SK-MEL-5 (cell line): ENCODE results near the gene TSPAN9. TPM values are rescaled to one million over a fixed set of nuclear protein-coding genes. Genes with fewer than 3 reads are reported as not detected.

Experiments
- DNase-seq: peaks from one replicate; pipeline ENCODE4 v3.0.0-alpha.2; 2016; ENCODE audit warnings: low read depth, low spot score
- in situ Hi-C: cut with HindIII; loops from 2 replicates; pipeline ENCODE4 v1.10.0; 2016; ENCODE audit warnings: low sequenced_read_pairs, high pct_unique_total_duplicates, low pct_unique_long_range_greater_than_20kb
- total RNA-seq: library from RNA; depleted of rRNA; stranded (reverse); fragments of >200 nt; shearing (Covaris generic); gene quantifications from 2 replicates; pipeline ENCODE4 v1.2.3, GENCODE V29; 2014

Gene TSPAN9
- total RNA-seq, 1 experiment from 2014 or later: 14.2 TPM

DNA sequence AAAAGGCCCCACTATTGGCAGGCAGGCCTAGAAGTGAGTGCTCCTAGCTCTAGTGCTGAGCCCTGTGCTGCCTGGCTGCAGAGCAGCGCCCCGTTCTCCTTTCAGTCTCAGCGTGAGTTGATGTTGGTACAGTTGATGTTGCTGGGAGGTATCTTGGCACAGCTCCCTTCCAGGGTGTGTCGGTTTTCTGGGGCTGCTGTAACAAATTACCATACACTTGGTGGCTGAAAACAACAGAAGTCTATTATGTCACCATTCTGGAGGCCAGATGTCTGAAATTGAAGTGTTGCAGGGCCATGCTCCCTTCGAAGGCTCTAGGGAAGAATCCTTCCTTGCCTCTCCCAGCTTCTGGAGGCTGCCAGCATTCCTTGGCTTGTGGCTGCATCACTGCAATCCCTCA, 151.4 kb downstream of the TSPAN9 start:
- in situ Hi-C loops: no loop called here

DNA sequence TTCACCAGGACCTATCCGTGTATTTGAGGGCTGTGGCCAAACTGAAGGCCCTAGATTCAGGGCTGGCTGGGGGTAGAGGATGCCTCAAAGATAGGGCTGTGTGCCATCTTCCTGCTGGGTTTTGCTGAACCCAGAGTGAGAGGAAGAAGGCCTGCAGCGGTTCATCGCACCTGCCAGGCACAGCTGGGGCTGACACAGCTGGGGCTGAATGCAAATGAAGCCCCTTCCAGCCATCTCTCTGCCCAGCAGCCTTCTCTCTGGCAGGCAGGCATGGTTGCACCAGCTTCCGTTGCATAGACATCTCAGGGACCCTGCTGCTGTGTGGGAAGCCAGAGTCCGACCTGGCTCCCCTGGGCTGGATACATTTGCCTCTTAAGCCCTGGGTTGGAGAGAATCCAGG, 152.4 kb downstream of the TSPAN9 start:
- DNase-seq: no peak
- in situ Hi-C loops: no loop called here

More for the DNA sequence above, 151.4 kb downstream of the TSPAN9 start:
- no peak for DNase-seq

DNA sequence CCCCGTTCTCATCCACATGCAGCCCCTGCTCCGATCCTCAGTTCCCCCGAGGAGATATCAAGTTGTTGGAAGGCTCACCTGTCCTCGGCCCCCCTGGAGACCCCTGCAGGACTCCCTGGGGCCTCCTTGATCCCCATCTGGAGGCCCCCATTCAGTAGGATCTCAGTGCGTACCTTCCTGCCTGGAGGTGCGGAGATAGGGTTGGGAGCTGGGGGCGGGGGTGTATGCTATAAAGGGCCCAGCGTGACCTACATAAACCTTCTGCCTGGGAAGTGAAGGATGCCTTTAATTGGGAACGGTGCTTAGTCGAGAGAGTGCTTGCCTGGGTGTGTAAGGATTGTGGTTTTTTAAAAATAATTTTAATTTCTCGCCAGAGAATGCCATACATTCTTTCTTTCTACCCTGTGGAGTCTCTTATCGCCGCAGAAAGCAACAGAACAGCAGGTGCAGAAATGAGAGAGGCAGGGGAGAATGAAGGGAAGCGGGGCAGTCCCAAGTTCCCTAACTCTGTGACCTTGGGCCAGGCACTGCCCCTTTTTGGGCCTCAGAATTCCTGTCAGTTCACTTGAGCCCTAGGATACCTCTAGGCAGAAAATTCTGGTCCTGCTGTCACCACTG, 153.7 kb downstream of the TSPAN9 start:
- no peak for DNase-seq
- in situ Hi-C loops: no loop called here

DNA sequence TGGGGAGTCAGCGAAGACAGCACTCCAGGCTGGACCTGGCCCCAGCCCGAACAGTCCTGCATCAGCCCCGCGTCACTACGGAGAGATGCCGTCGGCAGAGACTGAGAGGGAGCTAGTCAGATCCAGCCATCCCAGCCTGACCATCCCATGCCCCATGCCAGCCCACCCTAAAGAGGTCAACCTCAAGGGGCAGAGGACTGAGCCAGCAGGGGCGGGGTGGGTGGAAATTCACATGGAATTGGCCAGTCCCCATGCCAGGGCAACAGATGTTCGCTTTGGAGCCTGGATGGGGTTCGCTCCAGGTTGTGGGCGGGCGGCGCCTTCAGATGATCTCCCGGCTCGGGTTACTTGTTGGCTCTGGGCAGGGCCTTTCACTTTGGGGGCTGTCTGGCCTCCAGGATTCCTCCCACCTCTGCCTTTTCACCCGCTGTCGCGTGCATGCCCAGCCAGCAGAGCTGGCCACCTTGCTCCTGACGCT, 154.3 kb downstream of the TSPAN9 start:
- DNase-seq: no peak
- in situ Hi-C loops: no loop called here

DNA sequence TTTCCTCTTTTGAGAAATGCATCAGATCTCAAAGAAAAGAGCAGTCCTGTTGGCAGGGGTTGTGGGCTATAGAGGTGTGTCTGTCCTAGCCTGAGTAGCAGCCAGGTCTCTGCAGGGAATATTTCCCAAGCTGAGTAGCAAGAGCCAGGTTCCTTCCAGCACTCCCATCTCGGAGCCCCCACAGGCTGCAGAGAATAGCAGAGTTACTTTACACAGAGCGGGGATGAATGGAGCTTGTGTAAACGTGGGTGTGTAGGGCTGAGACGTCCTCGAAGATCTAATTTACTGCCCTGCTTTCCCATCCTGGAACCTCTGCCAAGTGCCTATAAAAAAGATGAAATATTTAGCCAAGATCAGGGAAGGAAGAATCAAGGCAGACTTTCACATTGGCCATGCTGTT, 156.6 kb downstream of the TSPAN9 start:
- no peak for DNase-seq
- in situ Hi-C loops: no loop called here

DNA sequence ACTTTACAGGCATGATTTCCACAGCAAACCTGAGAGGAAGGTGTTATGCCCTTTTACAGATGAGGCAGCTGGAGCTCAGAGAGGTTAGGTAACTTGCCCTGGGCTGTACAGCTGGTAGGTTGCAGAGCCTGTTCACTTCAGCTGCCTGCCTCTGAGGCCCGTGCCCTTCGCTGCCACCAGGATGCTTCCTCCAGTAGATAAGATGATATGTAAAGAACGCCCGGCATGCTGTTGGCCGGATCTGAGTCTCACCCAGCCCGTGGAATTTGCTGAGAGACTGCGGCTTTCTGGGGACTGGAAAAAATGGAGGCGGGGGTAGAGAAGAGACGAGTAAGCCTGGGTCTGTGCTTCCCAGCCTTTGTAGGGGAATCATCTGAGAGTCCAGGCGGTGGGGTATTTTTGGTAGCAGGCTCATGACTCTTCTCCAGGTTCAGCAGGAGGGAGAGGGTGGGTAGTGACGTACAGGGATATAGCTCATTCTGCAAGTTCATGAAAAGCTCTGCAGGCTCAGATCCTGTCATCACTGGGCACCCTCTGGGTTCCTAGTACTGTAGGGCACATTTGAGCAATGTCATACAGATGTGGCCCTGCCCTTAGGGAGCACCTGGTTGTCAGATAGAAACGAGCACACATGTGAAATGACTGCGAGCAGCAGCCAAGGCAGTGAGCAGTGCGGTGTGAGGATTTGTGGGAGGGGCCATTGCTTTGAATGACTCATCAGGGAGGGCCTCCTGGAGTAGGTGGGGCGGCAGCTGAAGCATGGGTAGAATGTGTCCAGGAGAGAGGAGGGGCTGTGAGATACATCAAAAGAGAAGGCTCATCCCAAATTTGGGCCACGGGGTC, 159.4 kb downstream of the TSPAN9 start:
- in situ Hi-C loops: no loop called here
- DNase-seq: peak; percentile 8

DNA sequence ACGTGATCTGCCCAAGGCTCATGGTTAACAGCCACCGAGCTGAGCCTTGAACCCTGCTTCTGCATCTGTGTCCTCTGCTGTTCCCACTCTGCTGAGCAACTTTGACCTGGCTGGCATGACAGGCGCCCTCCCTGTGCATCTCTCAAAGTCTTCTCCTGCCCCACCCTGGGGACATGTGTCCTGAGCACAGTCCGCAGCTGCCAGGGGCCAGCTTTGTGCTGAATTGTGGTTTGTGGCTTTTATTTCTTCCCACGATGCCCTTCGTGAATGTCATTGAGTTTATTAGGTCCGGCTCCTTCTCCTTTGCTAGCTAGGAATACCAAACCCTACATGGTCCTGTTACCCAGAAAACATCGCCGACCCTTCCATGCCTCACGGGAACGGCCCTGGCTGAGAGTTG, 161.0 kb downstream of the TSPAN9 start:
- in situ Hi-C loops: no loop called here

DNA sequence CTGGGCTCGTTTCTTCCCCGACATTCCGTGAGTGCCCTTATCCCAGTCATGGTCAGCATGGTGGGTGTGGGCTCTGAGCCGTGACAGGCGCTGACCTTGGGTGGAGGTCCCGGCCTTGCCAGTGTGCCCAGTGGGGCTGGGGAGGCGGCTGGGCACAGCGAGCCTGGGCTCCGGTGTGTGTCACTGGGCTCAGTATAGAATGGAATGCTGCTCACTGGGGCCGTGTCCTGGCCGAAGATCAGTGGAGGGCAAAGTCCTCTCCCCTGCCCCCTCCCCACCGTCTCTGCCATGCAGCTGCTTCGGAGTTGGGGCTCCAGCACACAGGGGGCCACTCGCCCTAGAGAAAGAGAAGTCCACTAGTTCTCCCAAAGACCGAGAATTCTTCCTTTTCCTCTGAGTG, 164.4 kb downstream of the TSPAN9 start:
- in situ Hi-C loops: no loop called here
- no peak for DNase-seq

More for the DNA sequence above, 161.0 kb downstream of the TSPAN9 start:
- DNase-seq: no peak

DNA sequence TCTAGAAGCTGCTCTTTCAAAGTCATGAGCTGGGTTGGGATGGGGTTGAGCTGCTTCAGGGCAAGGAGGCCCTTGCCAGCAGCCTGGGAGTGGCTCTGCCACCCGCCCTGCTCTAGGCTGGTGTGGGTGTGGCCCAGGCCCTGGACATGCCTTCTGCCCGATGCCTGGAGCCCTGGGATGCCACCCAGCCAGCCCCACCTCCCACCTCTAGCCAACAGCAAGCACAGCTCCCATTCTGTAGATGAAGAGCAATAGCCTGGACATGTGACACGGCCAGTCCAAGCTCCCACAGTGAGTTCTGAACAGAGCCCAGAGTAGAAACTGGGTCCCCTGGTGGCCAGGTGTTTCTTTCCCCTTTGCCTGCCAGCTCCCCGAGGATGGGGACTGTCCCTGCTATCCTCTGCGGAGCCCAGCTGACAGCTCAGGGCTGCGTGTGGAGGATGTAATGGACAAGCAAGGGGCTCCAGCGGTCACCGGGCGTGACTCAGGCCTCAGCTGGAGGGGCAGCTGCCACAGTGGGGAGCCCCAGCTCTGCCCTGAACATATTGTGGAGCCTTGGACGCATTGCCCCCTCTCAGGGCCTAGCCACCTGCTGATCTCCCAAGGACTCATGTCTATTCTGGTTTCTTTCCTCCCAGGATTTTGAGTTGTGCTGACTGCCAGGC, 165.2 kb downstream of the TSPAN9 start:
- in situ Hi-C loops: no loop called here
- DNase-seq: no peak

DNA sequence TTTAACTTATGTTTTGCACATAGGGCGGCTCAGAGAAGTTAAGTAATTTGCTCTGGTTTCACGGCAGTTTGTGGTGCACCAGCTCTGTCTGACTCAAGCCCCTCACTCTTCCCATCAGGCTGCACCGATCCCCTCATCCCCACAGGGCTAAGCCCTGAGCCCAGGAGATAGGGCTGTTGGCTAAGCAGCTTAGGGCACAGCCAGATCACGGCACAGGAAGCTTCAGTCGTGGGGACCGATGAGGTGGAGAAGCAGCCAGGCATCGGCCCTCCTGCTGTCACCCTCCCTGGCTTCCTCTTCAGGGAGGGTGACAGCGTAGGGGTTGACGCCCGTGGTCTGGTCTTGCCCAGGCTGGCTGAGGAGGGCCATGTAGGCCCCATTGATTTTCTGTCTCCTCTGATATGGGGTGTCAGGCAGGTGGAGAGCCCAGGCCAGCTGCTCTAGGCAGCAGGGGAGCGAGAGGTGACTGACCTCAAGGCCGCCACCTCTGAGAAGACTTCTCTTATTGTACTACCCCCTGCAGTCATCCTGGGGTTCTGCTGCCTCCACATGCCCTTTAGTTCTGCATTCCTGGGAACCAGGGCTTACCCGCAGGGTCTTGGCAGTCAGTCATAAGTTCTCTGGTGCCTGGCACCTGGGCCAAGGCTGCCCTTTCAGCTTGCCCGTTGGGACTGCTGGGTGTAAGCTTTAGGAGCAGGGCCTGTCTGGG, 166.4 kb downstream of the TSPAN9 start:
- no peak for DNase-seq
- in situ Hi-C loops: no loop called here

DNA sequence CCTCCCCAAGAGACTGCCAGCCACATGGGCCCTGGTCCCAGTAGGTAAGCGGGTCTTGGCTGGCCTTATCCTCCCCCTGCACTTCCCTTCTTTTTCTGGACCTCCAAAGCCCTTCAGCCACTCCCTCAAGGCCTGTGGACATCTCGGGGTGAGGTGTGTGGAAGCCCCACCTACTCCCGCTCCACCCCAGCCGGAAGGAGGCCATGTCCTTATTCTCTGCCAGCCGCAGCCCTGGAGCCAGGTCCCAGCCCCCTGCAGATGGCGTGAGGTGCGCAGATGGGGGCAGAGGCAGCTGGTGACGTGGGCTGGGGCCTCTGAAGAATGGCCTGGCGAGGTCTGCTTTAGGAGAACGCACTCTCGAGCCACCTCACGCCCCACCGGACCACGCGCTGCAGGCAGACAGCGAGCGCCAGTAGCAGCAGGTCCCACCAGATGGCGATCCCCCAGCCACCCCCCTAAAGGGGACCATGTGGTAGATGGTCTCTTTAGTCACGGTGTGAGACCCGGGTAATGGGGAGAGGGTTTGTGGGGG, 167.1 kb downstream of the TSPAN9 start:
- no peak for DNase-seq
- in situ Hi-C loops: no loop called here

DNA sequence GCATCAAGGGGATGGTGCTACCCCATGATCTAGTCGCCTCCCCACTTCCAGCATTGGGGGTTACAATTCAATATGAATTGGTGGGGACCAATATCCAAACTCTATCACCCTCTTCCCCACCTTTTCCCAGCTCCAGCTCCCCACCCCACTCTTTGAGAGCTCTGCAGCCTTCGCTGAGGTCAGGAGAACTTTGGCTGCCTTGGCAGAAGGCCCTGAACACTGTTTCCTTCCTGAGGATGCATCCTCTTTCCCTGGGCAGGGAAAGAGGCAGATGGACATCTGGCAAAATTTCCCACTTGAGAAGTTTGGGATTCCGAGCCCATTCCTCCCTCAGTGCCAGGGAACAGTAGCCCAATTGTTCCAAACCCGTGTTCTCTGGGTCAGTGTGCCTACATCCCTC, 169.1 kb downstream of the TSPAN9 start:
- in situ Hi-C loops: no loop called here
- peak; percentile 49 for DNase-seq

DNA sequence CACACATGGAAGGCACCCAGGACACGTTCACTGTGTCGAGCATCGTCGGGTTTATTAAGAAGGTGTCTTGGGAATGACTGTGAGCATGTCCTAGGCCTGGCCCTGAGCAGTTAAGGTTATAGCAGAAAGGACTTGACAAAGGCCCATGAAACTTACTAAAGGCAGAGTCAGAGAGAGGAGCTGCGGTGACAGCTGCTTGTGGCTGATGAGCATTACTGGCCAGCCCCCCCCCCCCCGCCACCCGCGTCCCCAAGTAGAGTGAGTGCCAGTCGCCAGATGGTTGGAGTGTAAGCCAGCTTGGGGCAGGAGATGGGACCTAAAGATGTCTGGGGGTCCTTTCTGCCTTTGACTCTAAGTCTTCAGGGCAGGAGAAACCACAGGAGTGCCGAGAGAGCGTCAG, 169.9 kb downstream of the TSPAN9 start:
- DNase-seq: no peak
- in situ Hi-C loops: no loop called here

DNA sequence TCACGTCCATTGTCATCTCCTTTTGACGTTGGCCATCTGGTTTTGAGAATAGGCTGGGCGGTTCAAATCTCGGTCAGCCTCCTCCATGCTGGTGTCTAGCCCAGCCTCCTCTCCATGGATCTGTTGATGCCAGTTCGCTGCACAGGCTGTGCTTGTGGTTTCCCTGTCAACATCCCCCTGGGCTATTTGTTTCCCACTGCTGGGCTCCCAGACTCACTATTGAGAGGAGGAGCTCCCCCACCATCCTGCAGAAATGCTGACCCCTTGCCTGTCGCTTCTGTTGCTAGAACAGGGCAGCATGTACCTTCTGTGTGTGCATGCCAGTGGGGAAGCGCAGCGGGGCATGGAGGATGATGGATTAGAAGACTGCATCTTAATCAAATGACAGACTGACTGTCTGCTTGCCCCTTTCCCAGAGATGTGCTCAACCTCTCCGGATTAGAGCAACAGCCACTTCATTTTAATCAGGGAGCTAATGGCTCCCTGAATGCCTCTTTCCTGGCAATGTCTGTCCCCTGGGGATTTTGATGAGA, 170.5 kb downstream of the TSPAN9 start:
- no peak for DNase-seq
- in situ Hi-C loops: no loop called here

DNA sequence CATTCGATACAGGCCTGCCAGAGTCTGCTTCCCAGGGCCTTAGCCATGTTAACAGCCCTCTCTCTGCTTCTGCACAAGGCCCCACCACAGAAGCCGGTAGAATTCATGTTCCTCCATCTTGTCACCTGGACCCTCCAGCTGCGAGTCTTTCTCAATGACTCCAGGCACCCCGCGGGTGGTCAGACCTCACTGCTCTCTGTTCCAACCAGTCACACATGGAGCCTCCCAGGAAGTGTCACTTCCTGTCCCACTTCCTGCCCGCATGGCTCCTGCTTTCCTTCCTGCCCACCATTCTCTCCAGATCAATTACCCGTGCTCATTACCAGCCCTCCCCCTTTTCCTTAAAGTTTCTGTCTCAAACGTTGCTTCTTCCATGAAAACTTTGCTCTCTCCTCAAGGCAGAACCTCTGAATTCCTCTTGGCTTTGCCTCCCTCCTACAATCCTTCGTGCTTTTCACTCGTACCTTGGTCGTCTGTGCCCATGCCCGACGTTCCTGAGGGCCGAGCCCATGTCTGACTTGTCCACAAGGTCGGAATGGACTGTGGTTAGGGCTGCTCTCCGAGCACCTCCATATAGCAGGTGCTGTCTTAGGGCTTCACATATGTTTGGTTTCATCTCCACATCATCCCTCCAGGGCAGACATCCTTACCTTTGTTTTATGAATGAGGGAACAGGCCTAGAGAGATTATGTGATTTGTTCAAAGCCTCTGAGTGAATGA, 172.1 kb downstream of the TSPAN9 start:
- no peak for DNase-seq

DNA sequence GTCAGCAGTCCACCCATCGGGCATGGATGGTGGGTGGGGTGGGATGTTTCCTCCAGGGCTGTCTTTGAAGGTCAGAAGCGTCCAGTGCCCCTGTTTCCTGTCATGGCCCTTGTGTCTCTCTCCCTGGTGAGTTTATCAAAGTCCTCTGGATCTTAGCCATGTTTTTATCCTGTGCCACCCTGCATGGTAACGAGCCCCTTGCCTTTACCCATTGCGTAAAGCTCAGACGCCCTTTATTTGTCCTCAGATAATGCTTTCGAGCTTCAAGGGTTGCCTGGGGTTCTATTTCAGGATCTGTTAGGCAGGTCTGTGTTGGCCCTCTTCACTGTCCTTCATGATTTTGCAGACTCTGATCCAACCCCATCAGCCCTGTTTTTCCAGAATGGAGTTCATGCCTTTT, 172.9 kb downstream of the TSPAN9 start:
- DNase-seq: no peak
- in situ Hi-C loops: no loop called here

More for the DNA sequence above, 172.1 kb downstream of the TSPAN9 start:
- in situ Hi-C loops: no loop called here

DNA sequence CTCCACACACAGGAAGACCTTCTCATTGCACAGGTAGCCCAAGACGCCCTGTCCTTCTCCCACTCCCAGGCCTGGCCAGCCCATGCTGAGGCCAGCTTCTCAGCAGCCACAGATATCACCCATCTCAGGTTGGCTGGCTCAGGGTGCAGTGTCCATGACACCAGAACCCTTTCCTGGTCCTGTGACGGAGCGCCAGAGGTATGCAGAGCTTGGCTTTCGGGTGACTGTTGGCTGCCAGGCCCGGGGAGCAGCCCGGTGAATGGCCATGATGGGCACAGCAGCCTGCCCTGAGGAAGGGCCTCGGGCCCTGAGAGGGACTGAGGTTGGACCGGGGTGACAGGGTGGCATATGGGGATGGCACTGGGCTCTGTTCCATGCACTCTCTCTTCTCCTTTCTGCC, 173.4 kb downstream of the TSPAN9 start:
- in situ Hi-C loops: no loop called here
- no peak for DNase-seq
